H1 (cell line): ENCODE measurements around the gene SEMA4D. TPM values are rescaled to one million over a fixed set of nuclear protein-coding genes. Genes with fewer than 3 reads are reported as not detected.
"Not testable (repeated sequence)": the region's sequence is repeated elsewhere in the genome, so short reads cannot be mapped to it uniquely, and the experiment has no call there.

Source experiments
- CTCF ChIA-PET: fragments of 300-600 bp; sonication (Branson Sonifier 250); formaldehyde crosslinking; loops from one replicate; lab custom pipeline; 2021; ENCODE audit not compliant: partially characterized antibody; lab: Charles Lee
- POLR2A ChIA-PET: fragments of 300-600 bp; sonication (Branson Sonifier 250); formaldehyde crosslinking; loops from one replicate; lab custom pipeline; 2021; ENCODE audit warnings: inconsistent platforms; ENCODE audit not compliant: partially characterized antibody; lab: Charles Lee
- DNase-seq, 2 experiments: peaks; one replicate each; pipeline versions ENCODE4 v3.0.0 to v3.0.0-alpha.2; 2010 to 2022; ENCODE audit warnings: low spot score in 2 of 2, low read depth in 1 of 2, mixed read lengths in 1 of 2
- FAIRE-seq: peaks from 2 replicates; lab custom pipeline; 2011; peaks lifted over from hg19 to GRCh38; lab: Jason Lieb, UNC
- H2AFZ ChIP-seq: 2 replicates; pipeline ENCODE4 v1.8.1; 2012; ENCODE audit warnings: low read length, inconsistent platforms
- H2AK5ac ChIP-seq: 2 replicates; pipeline ENCODE4 v1.6.1; 2013; ENCODE audit warnings: low read depth, low read length
- H2BK120ac ChIP-seq: replicated peaks from 2 replicates; pipeline ENCODE3; 2013; ENCODE audit warnings: low read depth, low read length, inconsistent platforms
- H2BK12ac ChIP-seq: 2 replicates; pipeline ENCODE4 v1.6.1; 2013; ENCODE audit warnings: low read depth, low read length
- H2BK15ac ChIP-seq: 2 replicates; pipeline ENCODE4 v1.6.1; 2013; ENCODE audit warnings: low read length
- H2BK20ac ChIP-seq: 2 replicates; pipeline ENCODE4 v1.6.1; 2013; ENCODE audit warnings: low read length
- H2BK5ac ChIP-seq: 2 replicates; pipeline ENCODE4 v1.6.1; 2013; ENCODE audit warnings: low read depth, low read length
- H3K14ac ChIP-seq: 2 replicates; pipeline ENCODE4 v1.6.1; 2013; ENCODE audit warnings: inconsistent platforms; ENCODE audit not compliant: insufficient read length
- H3K18ac ChIP-seq: 2 replicates; pipeline ENCODE4 v1.6.1; 2013; ENCODE audit warnings: low read length; ENCODE audit errors: extremely low read depth
- H3K23ac ChIP-seq: 2 replicates; pipeline ENCODE4 v1.6.1; 2013; ENCODE audit warnings: inconsistent platforms; ENCODE audit not compliant: insufficient read length
- H3K23me2 ChIP-seq: 2 replicates; pipeline ENCODE4 v1.6.1; 2013; ENCODE audit warnings: low read depth, low read length
- H3K27ac ChIP-seq: 2 replicates; pipeline ENCODE4 v1.6.1; 2011; ENCODE audit warnings: low read depth, low read length, inconsistent platforms
- H3K27me3 ChIP-seq, 4 experiments: replicated peaks in 1 of 4; 1 replicate in 1 of 4; 2 replicates in 3 of 4; pipeline versions ENCODE4 v1.6.1 to v1.8.1; 2011 to 2013; ENCODE audit warnings: low read length in 3 of 4, mild to moderate bottlenecking in 3 of 4, inconsistent platforms in 2 of 4, mixed read lengths in 2 of 4, moderate library complexity in 1 of 4; ENCODE audit not compliant: control insufficient read depth in 3 of 4, insufficient read depth in 3 of 4; ENCODE audit errors: extremely low read depth in 1 of 4
- H3K36me3 ChIP-seq, 4 experiments: 2 replicates each; pipeline versions ENCODE4 v1.6.1 to v1.8.1; 2011 to 2013; ENCODE audit warnings: mild to moderate bottlenecking in 4 of 4, low read length in 3 of 4, moderate library complexity in 2 of 4, control low read depth in 1 of 4, inconsistent platforms in 1 of 4; ENCODE audit not compliant: insufficient read depth in 4 of 4, control insufficient read depth in 2 of 4
- H3K4ac ChIP-seq: replicated peaks from 2 replicates; pipeline ENCODE3; 2013; ENCODE audit warnings: low read length, low read depth, mixed read lengths, inconsistent platforms; ENCODE audit not compliant: insufficient read length
- H3K4me1 ChIP-seq, 4 experiments: replicated peaks in 1 of 4; 1 replicate in 1 of 4; 2 replicates in 3 of 4; pipeline versions ENCODE4 v1.6.1 to v1.8.1; 2011 to 2013; ENCODE audit warnings: low read length in 3 of 4, inconsistent platforms in 2 of 4, mixed read lengths in 1 of 4; ENCODE audit not compliant: insufficient read depth in 4 of 4, control insufficient read depth in 3 of 4
- H3K4me2 ChIP-seq, 2 experiments: 2 replicates each; pipeline versions ENCODE4 v1.6.1 to v1.8.1; 2011 to 2013; ENCODE audit warnings: low read depth in 2 of 2, low read length in 2 of 2, control low read depth in 1 of 2, inconsistent platforms in 1 of 2, mild to moderate bottlenecking in 1 of 2; ENCODE audit not compliant: insufficient read depth in 1 of 2
- H3K4me3 ChIP-seq, 4 experiments: fragments of 200-600, 300-600 bp in 1 of 4; sonication (generic), shearing (Covaris generic), sonication (Bioruptor Twin) in 1 of 4; 2 replicates each; pipeline versions ENCODE4 v1.5.1 to v1.8.1; 2011 to 2016; ENCODE audit warnings: low read length in 4 of 4, low read depth in 3 of 4, control low read depth in 2 of 4, inconsistent platforms in 2 of 4, mild to moderate bottlenecking in 2 of 4, mixed read lengths in 1 of 4, moderate library complexity in 1 of 4; ENCODE audit not compliant: insufficient read depth in 2 of 4; ENCODE audit errors: extremely low read depth in 1 of 4
- H3K56ac ChIP-seq: replicated peaks from 2 replicates; pipeline ENCODE3; 2013; ENCODE audit warnings: low read depth, mild to moderate bottlenecking, mixed read lengths, low read length, inconsistent platforms; ENCODE audit not compliant: insufficient read length
- H3K79me1 ChIP-seq: 2 replicates; pipeline ENCODE4 v1.6.1; 2013; ENCODE audit warnings: low read depth, low read length, control low read depth
- H3K79me2 ChIP-seq, 2 experiments: 2 replicates each; pipeline versions ENCODE4 v1.6.1 to v1.8.1; 2012 to 2013; ENCODE audit warnings: low read length in 2 of 2, mild to moderate bottlenecking in 2 of 2, inconsistent platforms in 1 of 2; ENCODE audit not compliant: insufficient read depth in 2 of 2, control insufficient read depth in 1 of 2
- H3K9ac ChIP-seq, 4 experiments: replicated peaks in 1 of 4; 1 replicate in 1 of 4; 2 replicates in 3 of 4; pipeline versions ENCODE4 v1.6.1 to v1.8.1; 2011 to 2013; ENCODE audit warnings: low read depth in 3 of 4, low read length in 3 of 4, control low read depth in 2 of 4, mild to moderate bottlenecking in 2 of 4, moderate library complexity in 2 of 4, inconsistent platforms in 1 of 4; ENCODE audit errors: extremely low read depth in 1 of 4
- H3K9me3 ChIP-seq, 2 experiments: 2 replicates each; pipeline versions ENCODE4 v1.6.1 to v1.8.1; 2012 to 2013; ENCODE audit warnings: mild to moderate bottlenecking in 2 of 2, moderate library complexity in 2 of 2, control low read depth in 1 of 2, inconsistent platforms in 1 of 2, low read depth in 1 of 2, low read length in 1 of 2, mixed read lengths in 1 of 2; ENCODE audit not compliant: insufficient read depth in 2 of 2
- H4K20me1 ChIP-seq, 2 experiments: replicated peaks in 1 of 2; 2 replicates each; pipeline versions ENCODE3 to v1.8.1; 2011 to 2013; ENCODE audit warnings: inconsistent platforms in 2 of 2, low read length in 2 of 2, mild to moderate bottlenecking in 1 of 2; ENCODE audit not compliant: insufficient read depth in 2 of 2, control insufficient read depth in 1 of 2
- H4K5ac ChIP-seq: 2 replicates; pipeline ENCODE4 v1.6.1; 2013; ENCODE audit warnings: low read length, low read depth, mixed read lengths, inconsistent platforms; ENCODE audit not compliant: insufficient read length
- H4K8ac ChIP-seq: 2 replicates; pipeline ENCODE4 v1.8.0; 2013; ENCODE audit warnings: mild to moderate bottlenecking, moderate library complexity, low read length, inconsistent platforms; ENCODE audit not compliant: insufficient read depth; ENCODE audit errors: extremely low read depth
- H4K91ac ChIP-seq: replicated peaks from 2 replicates; pipeline ENCODE3; 2013; ENCODE audit warnings: low read length, mixed read lengths, inconsistent platforms; ENCODE audit not compliant: insufficient read length
- WGBS, 2 experiments: shearing (Covaris generic) in 1 of 2; methylation state at CpG; one replicate each; pipeline versions ENCODE4 v1.1.6 to v1.1.7; 2013 to 2015; ENCODE audit warnings: low lambda C conversion rate in 2 of 2, mixed read lengths in 2 of 2, inconsistent platforms in 1 of 2, low coverage in 1 of 2, missing lambda C conversion rate in 1 of 2; ENCODE audit not compliant: insufficient replicate concordance in 2 of 2, insufficient coverage in 1 of 2, insufficient read length in 1 of 2; ENCODE audit errors: extremely low coverage in 1 of 2, missing lambda C conversion rate in 1 of 2; 5-methylcytosine and 5-hydroxymethylcytosine counted together
- polyA plus RNA-seq, 7 experiments: library from polyadenylated mRNA; depleted of rRNA in 3 of 7; stranded (reverse) in 5 of 7; unstranded in 2 of 7; fragments of >200 nt in 5 of 7; fragments of 200-250 nt in 2 of 7; gene quantifications; 1 replicate in 5 of 7; 2 replicates in 1 of 7; 4 replicates in 1 of 7; pipeline versions ENCODE4 v1.2.1 to v1.2.3, GENCODE V29; 2011 to 2013; ENCODE audit warnings: missing spikeins in 2 of 7, mixed read lengths in 2 of 7
- total RNA-seq: library from RNA; stranded (reverse); fragmentation: NEBNext Ultra II Directional; extraction: Animal tissue kit (Norgen Biotek cat#: 25700); gene quantifications from 2 replicates; pipeline ENCODE4 v1.2.1, GENCODE V29; 2021

SEMA4D gene
- total and polyA plus RNA-seq, 2 of the 8 experiments (the other 6 are each of a cell fraction or from before 2014, with no cell fraction given), result 21.0 to 70.4 TPM

GRCh38 chr9:89479669-89480011 lies 18.3 kb downstream of the SEMA4D start:
- H3K23me2 ChIP-seq, H2AK5ac ChIP-seq, H3K18ac ChIP-seq, H3K23ac ChIP-seq, H3K27ac ChIP-seq, H2BK20ac ChIP-seq, H3K36me3 ChIP-seq, H2BK5ac ChIP-seq, H2AFZ ChIP-seq, H3K27me3 ChIP-seq, H3K4me3 ChIP-seq, H4K8ac ChIP-seq, H2BK12ac ChIP-seq, H4K91ac ChIP-seq, H3K4me2 ChIP-seq, H2BK15ac ChIP-seq, FAIRE-seq, H2BK120ac ChIP-seq, H3K9ac ChIP-seq, DNase-seq, H3K14ac ChIP-seq, H4K5ac ChIP-seq, H3K4ac ChIP-seq, H3K9me3 ChIP-seq, H3K56ac ChIP-seq: not testable (repeated sequence)
- Histone ChIP-seq H4K20me1 (peaks cover 5 to 24% of the 10 kb centered on the region in 2 experiments), H3K79me2 (peaks cover 9 to 83% of the 10 kb centered on the region in 2 experiments; a peak in 3 of 4 replicates), H3K4me1 (peaks cover 6 to 26% (median 10%) of the 10 kb centered on the region in 4 experiments), H3K79me1 (peaks cover 36% of the 10 kb centered on the region)
- CTCF ChIA-PET, result interaction anchor here (1.0 to 1.9 kb wide), 3 partner anchors 10 to 56 kb away, joined by 3 to 7 read pairs (median 3); no protein-coding TSS in a partner anchor
- WGBS, 2 experiments, result 90% methylated on average over 4 of the region's 17 CpGs; no CpG with 5 or more reads in 1 of the 2 experiments
- POLR2A ChIA-PET, result interaction anchor here (1.0 kb wide), 1 partner anchor 11 kb away, joined by 3 read pairs; no protein-coding TSS in a partner anchor
